Measurements from ENCODE around the gene IGF1R.

Gene IGF1R

GRCh38 chr15:98896802-98897732, 248.7 kb downstream of the IGF1R start:
- Histone ChIP-seq H3K27me3 (ENCODE audit: control insufficient read depth, insufficient read depth, low read length) (no peaks in the 10 kb centered on the region), H3K27ac (ENCODE audit: low read length) (no peak overlapping the region), H3K4me1 (ENCODE audit: control insufficient read depth, low read depth, low read length) (peaks cover 28% of the 10 kb centered on the region), H3K9me3 (ENCODE audit: control insufficient read depth, low read depth, low read length) (no peaks in the 10 kb centered on the region), H3K4me3 (ENCODE audit: low read length) (no peak overlapping the region), H3K9ac (ENCODE audit: low read length) (no peak overlapping the region), H3K36me3 (ENCODE audit: control insufficient read depth, low read depth, low read length) (peaks cover 14% of the 10 kb centered on the region)

- no peak overlapping the region for H3K27ac ChIP-seq (ENCODE audit: low read length)
- no peaks in the 10 kb centered on the region for H3K9me3 ChIP-seq (ENCODE audit: control insufficient read depth, low read depth, low read length)
- H3K9ac ChIP-seq (ENCODE audit: low read length) = no peak overlapping the region
- H3K4me3 ChIP-seq (ENCODE audit: low read length) = no peak overlapping the region
- peaks cover 28% of the 10 kb centered on the region for H3K4me1 ChIP-seq (ENCODE audit: control insufficient read depth, low read depth, low read length)
- H3K36me3 ChIP-seq (ENCODE audit: control insufficient read depth, low read depth, low read length) = peaks cover 14% of the 10 kb centered on the region
- no peaks in the 10 kb centered on the region for H3K27me3 ChIP-seq (ENCODE audit: control insufficient read depth, insufficient read depth, low read length)
These were observed 249.8 kb downstream of the IGF1R start for GRCh38 chr15:98898122-98898521.

- Histone ChIP-seq H3K9ac (ENCODE audit: low read length) (no peak overlapping the region), H3K9me3 (ENCODE audit: control insufficient read depth, low read depth, low read length) (no peaks in the 10 kb centered on the region), H3K36me3 (ENCODE audit: control insufficient read depth, low read depth, low read length) (peaks cover 14% of the 10 kb centered on the region), H3K4me1 (ENCODE audit: control insufficient read depth, low read depth, low read length) (peaks cover 28% of the 10 kb centered on the region), H3K4me3 (ENCODE audit: low read length) (no peak overlapping the region), H3K27me3 (ENCODE audit: control insufficient read depth, insufficient read depth, low read length) (no peaks in the 10 kb centered on the region), H3K27ac (ENCODE audit: low read length) (no peak overlapping the region)
These were observed 251.1 kb downstream of the IGF1R start for GRCh38 chr15:98899272-98900021.

- Histone ChIP-seq H3K4me1 (ENCODE audit: control insufficient read depth, low read depth, low read length) (peaks cover 28% of the 10 kb centered on the region), H3K36me3 (ENCODE audit: control insufficient read depth, low read depth, low read length) (peaks cover 14% of the 10 kb centered on the region), H3K9ac (ENCODE audit: low read length) (no peak overlapping the region), H3K27ac (ENCODE audit: low read length) (no peak overlapping the region), H3K9me3 (ENCODE audit: control insufficient read depth, low read depth, low read length) (no peaks in the 10 kb centered on the region), H3K4me3 (ENCODE audit: low read length) (no peak overlapping the region), H3K27me3 (ENCODE audit: control insufficient read depth, insufficient read depth, low read length) (no peaks in the 10 kb centered on the region)
These were observed 252.0 kb downstream of the IGF1R start for GRCh38 chr15:98900356-98900755.

GRCh38 chr15:98901434-98902072, 253.2 kb downstream of the IGF1R start:
- Histone ChIP-seq H3K36me3 (ENCODE audit: control insufficient read depth, low read depth, low read length) (peaks cover 14% of the 10 kb centered on the region), H3K4me3 (ENCODE audit: low read length) (no peak overlapping the region), H3K4me1 (ENCODE audit: control insufficient read depth, low read depth, low read length) (peaks cover 28% of the 10 kb centered on the region), H3K9ac (ENCODE audit: low read length) (no peak overlapping the region), H3K9me3 (ENCODE audit: control insufficient read depth, low read depth, low read length) (no peaks in the 10 kb centered on the region), H3K27ac (ENCODE audit: low read length) (no peak overlapping the region), H3K27me3 (ENCODE audit: control insufficient read depth, insufficient read depth, low read length) (no peaks in the 10 kb centered on the region)

- no peak overlapping the region for H3K27ac ChIP-seq (ENCODE audit: low read length)
- no peak overlapping the region for H3K9ac ChIP-seq (ENCODE audit: low read length)
- H3K4me1 ChIP-seq (ENCODE audit: control insufficient read depth, low read depth, low read length) = peaks cover 31% of the 10 kb centered on the region
- no peak overlapping the region for H3K4me3 ChIP-seq (ENCODE audit: low read length)
- no peaks in the 10 kb centered on the region for H3K27me3 ChIP-seq (ENCODE audit: control insufficient read depth, insufficient read depth, low read length)
- H3K9me3 ChIP-seq (ENCODE audit: control insufficient read depth, low read depth, low read length) = no peaks in the 10 kb centered on the region
- H3K36me3 ChIP-seq (ENCODE audit: control insufficient read depth, low read depth, low read length) = peaks cover 4% of the 10 kb centered on the region
These were observed 254.6 kb downstream of the IGF1R start for GRCh38 chr15:98902931-98903330.

- no peak overlapping the region for H3K4me3 ChIP-seq (ENCODE audit: low read length)
- no peaks in the 10 kb centered on the region for H3K36me3 ChIP-seq (ENCODE audit: control insufficient read depth, low read depth, low read length)
- H3K27me3 ChIP-seq (ENCODE audit: control insufficient read depth, insufficient read depth, low read length) = no peaks in the 10 kb centered on the region
- H3K27ac ChIP-seq (ENCODE audit: low read length) = no peak overlapping the region
- no peak overlapping the region for H3K9ac ChIP-seq (ENCODE audit: low read length)
- no peaks in the 10 kb centered on the region for H3K9me3 ChIP-seq (ENCODE audit: control insufficient read depth, low read depth, low read length)
- H3K4me1 ChIP-seq (ENCODE audit: control insufficient read depth, low read depth, low read length) = peaks cover 31% of the 10 kb centered on the region
These were observed 255.2 kb downstream of the IGF1R start for GRCh38 chr15:98903377-98904018.

GRCh38 chr15:98904544-98904943, 256.2 kb downstream of the IGF1R start:
- Histone ChIP-seq H3K4me3 (ENCODE audit: low read length) (no peak overlapping the region), H3K27me3 (ENCODE audit: control insufficient read depth, insufficient read depth, low read length) (no peaks in the 10 kb centered on the region), H3K36me3 (ENCODE audit: control insufficient read depth, low read depth, low read length) (peaks cover 4% of the 10 kb centered on the region), H3K27ac (ENCODE audit: low read length) (no peak overlapping the region), H3K9ac (ENCODE audit: low read length) (no peak overlapping the region), H3K4me1 (ENCODE audit: control insufficient read depth, low read depth, low read length) (peaks cover 24% of the 10 kb centered on the region), H3K9me3 (ENCODE audit: control insufficient read depth, low read depth, low read length) (no peaks in the 10 kb centered on the region)

- H3K9me3 ChIP-seq (ENCODE audit: control insufficient read depth, low read depth, low read length) = no peaks in the 10 kb centered on the region
- no peaks in the 10 kb centered on the region for H3K27me3 ChIP-seq (ENCODE audit: control insufficient read depth, insufficient read depth, low read length)
- H3K9ac ChIP-seq (ENCODE audit: low read length) = no peak overlapping the region
- no peak overlapping the region for H3K27ac ChIP-seq (ENCODE audit: low read length)
- peaks cover 14% of the 10 kb centered on the region for H3K36me3 ChIP-seq (ENCODE audit: control insufficient read depth, low read depth, low read length)
- no peak overlapping the region for H3K4me3 ChIP-seq (ENCODE audit: low read length)
- peaks cover 8% of the 10 kb centered on the region for H3K4me1 ChIP-seq (ENCODE audit: control insufficient read depth, low read depth, low read length)
These were observed 257.8 kb downstream of the IGF1R start for GRCh38 chr15:98905963-98906711.

GRCh38 chr15:98906712-98907083, 258.4 kb downstream of the IGF1R start:
- no peaks in the 10 kb centered on the region for H3K27me3 ChIP-seq (ENCODE audit: control insufficient read depth, insufficient read depth, low read length)
- no peaks in the 10 kb centered on the region for H3K9me3 ChIP-seq (ENCODE audit: control insufficient read depth, low read depth, low read length)
- H3K27ac ChIP-seq (ENCODE audit: low read length) = no peak overlapping the region
- no peak overlapping the region for H3K9ac ChIP-seq (ENCODE audit: low read length)
- no peak overlapping the region for H3K4me3 ChIP-seq (ENCODE audit: low read length)
- peaks cover 19% of the 10 kb centered on the region for H3K36me3 ChIP-seq (ENCODE audit: control insufficient read depth, low read depth, low read length)
- peaks cover 3% of the 10 kb centered on the region for H3K4me1 ChIP-seq (ENCODE audit: control insufficient read depth, low read depth, low read length)

All from iPS-18a (cell line).